OCI-LY3 (cell line): ENCODE results near the gene CHD9.

Source experiments
- EZH2phosphoT487 ChIP-seq: fragments of 200-600 bp; shearing (Covaris generic); IDR thresholded peaks from 2 replicates; pipeline ENCODE4 v1.6.1; 2018; ENCODE audit warnings: antibody characterized with exemption, mixed run types, low read depth
- TF ChIP-seq, protein P1 (sequence below): fragments of 200-600, 300-600 bp; sonication (generic); IDR thresholded peaks from 2 replicates; pipeline ENCODE4 v1.5.1; 2014; ENCODE audit warnings: antibody characterized with exemption, low read length, low read depth

DNA sequence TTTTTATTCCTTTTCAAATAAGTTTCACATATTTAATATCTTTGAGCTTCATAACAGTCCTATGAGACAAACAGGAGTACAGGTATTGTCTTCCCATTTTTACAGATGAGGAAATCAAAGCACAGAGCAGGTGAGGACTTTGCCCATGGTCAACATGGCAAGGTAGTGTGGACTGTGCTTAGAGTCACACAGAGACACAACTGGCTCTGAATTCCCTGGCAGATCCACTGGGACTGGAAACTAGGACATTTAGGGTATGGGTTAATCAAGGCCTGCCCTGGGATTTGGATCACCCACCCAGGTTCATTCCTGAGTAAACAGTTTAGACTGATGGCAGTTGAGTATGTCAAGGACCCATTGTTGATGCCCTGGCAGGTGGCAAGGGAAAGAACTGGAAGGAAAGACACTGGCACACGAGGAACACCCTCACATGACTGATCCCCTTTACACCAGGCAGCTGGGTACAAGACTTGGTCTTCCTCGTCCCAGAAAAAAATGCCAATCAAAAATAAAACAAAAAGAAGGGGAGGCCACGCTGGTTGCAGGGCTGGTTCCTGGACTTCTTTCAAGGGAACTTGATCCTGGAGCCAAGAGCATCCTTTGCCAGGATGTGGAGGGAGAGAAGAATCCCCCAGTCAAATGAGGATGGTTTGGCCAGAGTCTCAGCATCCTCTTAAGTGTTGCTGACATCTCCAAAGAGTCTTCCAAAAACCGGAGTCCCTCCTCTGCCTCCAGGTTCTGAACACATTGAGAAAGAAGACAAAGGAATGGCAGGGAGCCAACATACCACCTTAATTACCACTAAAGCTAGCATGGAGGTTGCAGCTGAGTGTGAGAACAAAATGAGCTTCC lies 34.9 kb downstream of the CHD9 start:
- TF ChIP-seq, protein P1, sequence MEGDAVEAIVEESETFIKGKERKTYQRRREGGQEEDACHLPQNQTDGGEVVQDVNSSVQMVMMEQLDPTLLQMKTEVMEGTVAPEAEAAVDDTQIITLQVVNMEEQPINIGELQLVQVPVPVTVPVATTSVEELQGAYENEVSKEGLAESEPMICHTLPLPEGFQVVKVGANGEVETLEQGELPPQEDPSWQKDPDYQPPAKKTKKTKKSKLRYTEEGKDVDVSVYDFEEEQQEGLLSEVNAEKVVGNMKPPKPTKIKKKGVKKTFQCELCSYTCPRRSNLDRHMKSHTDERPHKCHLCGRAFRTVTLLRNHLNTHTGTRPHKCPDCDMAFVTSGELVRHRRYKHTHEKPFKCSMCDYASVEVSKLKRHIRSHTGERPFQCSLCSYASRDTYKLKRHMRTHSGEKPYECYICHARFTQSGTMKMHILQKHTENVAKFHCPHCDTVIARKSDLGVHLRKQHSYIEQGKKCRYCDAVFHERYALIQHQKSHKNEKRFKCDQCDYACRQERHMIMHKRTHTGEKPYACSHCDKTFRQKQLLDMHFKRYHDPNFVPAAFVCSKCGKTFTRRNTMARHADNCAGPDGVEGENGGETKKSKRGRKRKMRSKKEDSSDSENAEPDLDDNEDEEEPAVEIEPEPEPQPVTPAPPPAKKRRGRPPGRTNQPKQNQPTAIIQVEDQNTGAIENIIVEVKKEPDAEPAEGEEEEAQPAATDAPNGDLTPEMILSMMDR, result no peak
- no peak for TF ChIP-seq EZH2phosphoT487
